SK-N-SH (cell line): ENCODE results near the gene TP53I11. TPM values are rescaled to one million over a fixed set of nuclear protein-coding genes. Genes with fewer than 3 reads are reported as not detected.

ENCODE experiments used
- CTCF ChIA-PET: fragments of 300-600, 350-600 bp; formaldehyde crosslinking; extraction: SDS; loops from one replicate; lab custom pipeline; 2021; lab: Yijun Ruan, JAX
- POLR2A ChIA-PET: fragments of 350-600 bp; sonication (Branson Sonifier 250); formaldehyde crosslinking; extraction: SDS; loops from one replicate; lab custom pipeline; 2020; ENCODE audit warnings: antibody characterized with exemption, inconsistent platforms; lab: Yijun Ruan, JAX
- DNase-seq: peaks from one replicate; pipeline ENCODE4 v3.0.0; 2012
- H2AFZ ChIP-seq: fragments of 200-600 bp; sonication (generic); 2 replicates; pipeline ENCODE4 v1.8.1; 2016; ENCODE audit warnings: antibody characterized with exemption, mild to moderate bottlenecking, low read depth
- H3F3A ChIP-seq: fragments of 200-600 bp; sonication (generic); replicated peaks from 2 replicates; pipeline ENCODE3; 2016; ENCODE audit warnings: antibody characterized with exemption, mild to moderate bottlenecking; ENCODE audit not compliant: insufficient read depth
- H3K27ac ChIP-seq, 2 experiments: fragments of 200-500 bp in 1 of 2; fragments of 200-600 bp in 1 of 2; sonication (Bioruptor generic) in 1 of 2; sonication (generic), shearing (Covaris generic) in 1 of 2; 2 replicates each; pipeline versions ENCODE4 v1.5.1 to v1.6.1; 2014 to 2016; ENCODE audit warnings: low read depth in 2 of 2, inconsistent platforms in 1 of 2, low read length in 1 of 2, mild to moderate bottlenecking in 1 of 2, mixed read lengths in 1 of 2
- H3K27me3 ChIP-seq: fragments of 200-600 bp; sonication (generic), shearing (Covaris generic); 2 replicates; pipeline ENCODE4 v1.6.1; 2016; ENCODE audit warnings: mixed run types; ENCODE audit not compliant: insufficient read depth
- H3K36me3 ChIP-seq, 2 experiments: fragments of 200-500 bp in 1 of 2; fragments of 200-600 bp in 1 of 2; sonication (Bioruptor generic) in 1 of 2; sonication (generic) in 1 of 2; replicated peaks in 1 of 2; 2 replicates each; pipeline versions ENCODE3 to v1.5.1; 2014 to 2016; ENCODE audit warnings: low read length in 1 of 2, mild to moderate bottlenecking in 1 of 2; ENCODE audit not compliant: insufficient read depth in 2 of 2, control insufficient read depth in 1 of 2
- H3K4me1 ChIP-seq, 2 experiments: fragments of 200-500 bp in 1 of 2; fragments of 200-600 bp in 1 of 2; sonication (Bioruptor generic) in 1 of 2; sonication (generic), shearing (Covaris generic) in 1 of 2; 2 replicates each; pipeline versions ENCODE4 v1.5.1 to v1.6.1; 2014 to 2016; ENCODE audit warnings: low read depth in 1 of 2, low read length in 1 of 2, mixed run types in 1 of 2; ENCODE audit not compliant: insufficient read depth in 2 of 2, control insufficient read depth in 1 of 2
- H3K4me2 ChIP-seq: fragments of 200-600 bp; sonication (generic), shearing (Covaris generic); 2 replicates; pipeline ENCODE4 v1.6.1; 2017; ENCODE audit warnings: mixed run types
- H3K4me3 ChIP-seq, 2 experiments: fragments of 200-500 bp in 1 of 2; fragments of 200-600 bp in 1 of 2; sonication (Bioruptor generic) in 1 of 2; sonication (generic), shearing (Covaris generic) in 1 of 2; 2 replicates each; pipeline versions ENCODE4 v1.5.1 to v1.8.1; 2014 to 2016; ENCODE audit warnings: low read depth in 2 of 2, inconsistent platforms in 1 of 2, low read length in 1 of 2, mild to moderate bottlenecking in 1 of 2, mixed read lengths in 1 of 2, moderate library complexity in 1 of 2
- H3K79me2 ChIP-seq: fragments of 200-600 bp; sonication (generic); 2 replicates; pipeline ENCODE4 v1.8.1; 2017; ENCODE audit warnings: mild to moderate bottlenecking; ENCODE audit not compliant: insufficient read depth
- H3K9ac ChIP-seq: fragments of 200-600 bp; sonication (generic); 2 replicates; pipeline ENCODE4 v1.6.1; 2017; ENCODE audit warnings: mixed run types
- H3K9me2 ChIP-seq: fragments of 200-600 bp; sonication (generic); 2 replicates; pipeline ENCODE4 v1.6.1; 2017; ENCODE audit warnings: mixed run types
- H3K9me3 ChIP-seq: fragments of 200-600 bp; sonication (generic); 2 replicates; pipeline ENCODE4 v1.6.1; 2017; ENCODE audit warnings: mixed run types, mild to moderate bottlenecking, moderate library complexity
- H4K20me1 ChIP-seq: fragments of 200-600 bp; sonication (generic); 2 replicates; pipeline ENCODE4 v1.6.1; 2017; ENCODE audit warnings: mild to moderate bottlenecking, mixed run types; ENCODE audit not compliant: insufficient read depth
- CHD2 ChIP-seq: fragments of 150-350 bp; IDR thresholded peaks from 2 replicates; pipeline ENCODE4 v1.6.1; 2018; ENCODE audit warnings: low read length; ENCODE audit not compliant: partially characterized antibody
- FOSL2 ChIP-seq: IDR thresholded peaks from 2 replicates; pipeline ENCODE4 v1.4.0; 2012; ENCODE audit warnings: low read depth, mild to moderate bottlenecking, moderate library complexity, borderline replicate concordance
- FOXJ3 ChIP-seq: sonication (generic); formaldehyde crosslinking; IDR thresholded peaks from 2 replicates; pipeline ENCODE4 v1.5.1; 2020; ENCODE audit warnings: mild to moderate bottlenecking, missing genetic modification reagents
- GABPA ChIP-seq: IDR thresholded peaks from 2 replicates; pipeline ENCODE4 v1.4.0; 2012; ENCODE audit warnings: low read depth, mild to moderate bottlenecking
- RCOR1 ChIP-seq: fragments of 150-350 bp; IDR thresholded peaks from 2 replicates; pipeline ENCODE4 v1.6.1; 2017; ENCODE audit warnings: antibody characterized with exemption, low read length
- RFX5 ChIP-seq: IDR thresholded peaks from 2 replicates; pipeline ENCODE4 v1.6.1; 2012; ENCODE audit warnings: mild to moderate bottlenecking, improper control_type of control experiment, low read length
- SMC3 ChIP-seq: IDR thresholded peaks from 2 replicates; pipeline ENCODE4 v1.6.1; 2012; ENCODE audit warnings: low read depth, low read length, improper control_type of control experiment
- TAF1 ChIP-seq: IDR thresholded peaks from 2 replicates; pipeline ENCODE4 v1.6.1; 2012; ENCODE audit warnings: low read depth, mild to moderate bottlenecking, low read length, moderate library complexity, borderline replicate concordance
- TCF12 ChIP-seq: IDR thresholded peaks from 2 replicates; pipeline ENCODE4 v1.4.0; 2012
- ZBTB33 ChIP-seq: IDR thresholded peaks from 2 replicates; pipeline ENCODE4 v1.4.0; 2012; ENCODE audit warnings: low read depth, borderline replicate concordance
- WGBS: methylation state at CpG from one replicate; pipeline ENCODE4 v1.1.6; 2017; ENCODE audit warnings: low lambda C conversion rate; 5-methylcytosine and 5-hydroxymethylcytosine counted together
- polyA plus RNA-seq, 3 experiments: library from polyadenylated mRNA; depleted of rRNA; stranded (reverse); fragments of >200 nt; gene quantifications; 2 replicates each; pipeline ENCODE4 v1.2.3, GENCODE V29; 2012

TP53I11 gene
- polyA plus RNA-seq, 1 of the 3 experiments (the other 2 are of a cell fraction), result 6.6 TPM

- H3K9me2 ChIP-seq, result no peaks in the 10 kb centered on the region
- 71% methylated on average over 11 of the region's 13 CpGs for WGBS
- no peaks in the 10 kb centered on the region for H3K36me3 ChIP-seq
- H3K9ac ChIP-seq, result no peak overlapping the region
- H3F3A ChIP-seq, result no peaks in the 10 kb centered on the region
- POLR2A ChIA-PET, result no interaction called here
- DNase-seq, result no peak
- H2AFZ ChIP-seq, result no peak overlapping the region
- no peak overlapping the region for H3K4me3 ChIP-seq
- TF ChIP-seq FOSL2 (no peak), RFX5 (no peak)
- TF ChIP-seq, all 33 proteins: peak for 0
- CTCF ChIA-PET, result no interaction called here
- no peak overlapping the region for H3K4me2 ChIP-seq
- peaks cover 5 to 14% of the 10 kb centered on the region in 2 experiments; a peak in 2 of 4 replicates for H3K4me1 ChIP-seq
- H3K27me3 ChIP-seq, result no peaks in the 10 kb centered on the region
- no peaks in the 10 kb centered on the region for H3K9me3 ChIP-seq
- H3K79me2 ChIP-seq, result no peaks in the 10 kb centered on the region
- H3K27ac ChIP-seq, result no peak overlapping the region
- H4K20me1 ChIP-seq, result no peaks in the 10 kb centered on the region
Measured at GRCh38 chr11:44973632-44974401, 23.1 kb upstream of the TP53I11 start.

GRCh38 chr11:44972746-44973435, 22.2 kb upstream of the TP53I11 start:
- WGBS, result 63% methylated on average over 18 of the region's 19 CpGs
- no peaks in the 10 kb centered on the region for H3K9me3 ChIP-seq
- H3K9me2 ChIP-seq, result no peaks in the 10 kb centered on the region
- peaks cover 5 to 7% of the 10 kb centered on the region in 2 experiments; a peak in 2 of 4 replicates for H3K4me1 ChIP-seq
- H3K27ac ChIP-seq, result no peak overlapping the region
- TF ChIP-seq TCF12, result no peak
- no peak for TF ChIP-seq SMC3
- no peak for TF ChIP-seq GABPA
- TF ChIP-seq RCOR1, result no peak
- no peak for TF ChIP-seq TAF1
- no peak for TF ChIP-seq CHD2
- TF ChIP-seq ZBTB33, result no peak
- TF ChIP-seq FOXJ3 (CRISPR knock-in tag), result no peak
- DNase-seq, result no peak
- POLR2A ChIA-PET, result no interaction called here
- no peaks in the 10 kb centered on the region for H3F3A ChIP-seq
- CTCF ChIA-PET, result interaction anchor here (1.4 kb wide), 1 partner anchor 7 kb away, joined by 3 read pairs; no protein-coding TSS in a partner anchor
- no peak overlapping the region for H3K9ac ChIP-seq
- no peaks in the 10 kb centered on the region for H3K36me3 ChIP-seq
- no peaks in the 10 kb centered on the region for H3K79me2 ChIP-seq
- H2AFZ ChIP-seq, result no peak overlapping the region
- H3K4me2 ChIP-seq, result no peak overlapping the region
- no peaks in the 10 kb centered on the region for H3K27me3 ChIP-seq
- no peaks in the 10 kb centered on the region for H4K20me1 ChIP-seq
- H3K4me3 ChIP-seq, result no peak overlapping the region
